H1 (cell line): ENCODE results near the gene KCNE3. TPM values are rescaled to one million over a fixed set of nuclear protein-coding genes. Genes with fewer than 3 reads are reported as not detected.

Experiments used
- CTCF ChIA-PET: fragments of 300-600 bp; sonication (Branson Sonifier 250); formaldehyde crosslinking; loops from one replicate; lab custom pipeline; 2021; ENCODE audit not compliant: partially characterized antibody; lab: Charles Lee
- POLR2A ChIA-PET: fragments of 300-600 bp; sonication (Branson Sonifier 250); formaldehyde crosslinking; loops from one replicate; lab custom pipeline; 2021; ENCODE audit warnings: inconsistent platforms; ENCODE audit not compliant: partially characterized antibody; lab: Charles Lee
- DNase-seq, 2 experiments: peaks; one replicate each; pipeline versions ENCODE4 v3.0.0 to v3.0.0-alpha.2; 2010 to 2022; ENCODE audit warnings: low spot score in 2 of 2, low read depth in 1 of 2, mixed read lengths in 1 of 2
- FAIRE-seq: peaks from 2 replicates; lab custom pipeline; 2011; peaks lifted over from hg19 to GRCh38; lab: Jason Lieb, UNC
- H2AFZ ChIP-seq: 2 replicates; pipeline ENCODE4 v1.8.1; 2012; ENCODE audit warnings: low read length, inconsistent platforms
- H2AK5ac ChIP-seq: 2 replicates; pipeline ENCODE4 v1.6.1; 2013; ENCODE audit warnings: low read depth, low read length
- H2BK120ac ChIP-seq: replicated peaks from 2 replicates; pipeline ENCODE3; 2013; ENCODE audit warnings: low read depth, low read length, inconsistent platforms
- H2BK12ac ChIP-seq: 2 replicates; pipeline ENCODE4 v1.6.1; 2013; ENCODE audit warnings: low read depth, low read length
- H2BK15ac ChIP-seq: 2 replicates; pipeline ENCODE4 v1.6.1; 2013; ENCODE audit warnings: low read length
- H2BK20ac ChIP-seq: 2 replicates; pipeline ENCODE4 v1.6.1; 2013; ENCODE audit warnings: low read length
- H2BK5ac ChIP-seq: 2 replicates; pipeline ENCODE4 v1.6.1; 2013; ENCODE audit warnings: low read depth, low read length
- H3K14ac ChIP-seq: 2 replicates; pipeline ENCODE4 v1.6.1; 2013; ENCODE audit warnings: inconsistent platforms; ENCODE audit not compliant: insufficient read length
- H3K18ac ChIP-seq: 2 replicates; pipeline ENCODE4 v1.6.1; 2013; ENCODE audit warnings: low read length; ENCODE audit errors: extremely low read depth
- H3K23ac ChIP-seq: 2 replicates; pipeline ENCODE4 v1.6.1; 2013; ENCODE audit warnings: inconsistent platforms; ENCODE audit not compliant: insufficient read length
- H3K23me2 ChIP-seq: 2 replicates; pipeline ENCODE4 v1.6.1; 2013; ENCODE audit warnings: low read depth, low read length
- H3K27ac ChIP-seq: 2 replicates; pipeline ENCODE4 v1.6.1; 2011; ENCODE audit warnings: low read depth, low read length, inconsistent platforms
- H3K27me3 ChIP-seq, 4 experiments: replicated peaks in 1 of 4; 1 replicate in 1 of 4; 2 replicates in 3 of 4; pipeline versions ENCODE4 v1.6.1 to v1.8.1; 2011 to 2013; ENCODE audit warnings: low read length in 3 of 4, mild to moderate bottlenecking in 3 of 4, inconsistent platforms in 2 of 4, mixed read lengths in 2 of 4, moderate library complexity in 1 of 4; ENCODE audit not compliant: control insufficient read depth in 3 of 4, insufficient read depth in 3 of 4; ENCODE audit errors: extremely low read depth in 1 of 4
- H3K36me3 ChIP-seq, 4 experiments: 2 replicates each; pipeline versions ENCODE4 v1.6.1 to v1.8.1; 2011 to 2013; ENCODE audit warnings: mild to moderate bottlenecking in 4 of 4, low read length in 3 of 4, moderate library complexity in 2 of 4, control low read depth in 1 of 4, inconsistent platforms in 1 of 4; ENCODE audit not compliant: insufficient read depth in 4 of 4, control insufficient read depth in 2 of 4
- H3K4ac ChIP-seq: replicated peaks from 2 replicates; pipeline ENCODE3; 2013; ENCODE audit warnings: low read length, low read depth, mixed read lengths, inconsistent platforms; ENCODE audit not compliant: insufficient read length
- H3K4me1 ChIP-seq, 4 experiments: replicated peaks in 1 of 4; 1 replicate in 1 of 4; 2 replicates in 3 of 4; pipeline versions ENCODE4 v1.6.1 to v1.8.1; 2011 to 2013; ENCODE audit warnings: low read length in 3 of 4, inconsistent platforms in 2 of 4, mixed read lengths in 1 of 4; ENCODE audit not compliant: insufficient read depth in 4 of 4, control insufficient read depth in 3 of 4
- H3K4me2 ChIP-seq, 2 experiments: 2 replicates each; pipeline versions ENCODE4 v1.6.1 to v1.8.1; 2011 to 2013; ENCODE audit warnings: low read depth in 2 of 2, low read length in 2 of 2, control low read depth in 1 of 2, inconsistent platforms in 1 of 2, mild to moderate bottlenecking in 1 of 2; ENCODE audit not compliant: insufficient read depth in 1 of 2
- H3K4me3 ChIP-seq, 4 experiments: fragments of 200-600, 300-600 bp in 1 of 4; sonication (generic), shearing (Covaris generic), sonication (Bioruptor Twin) in 1 of 4; 2 replicates each; pipeline versions ENCODE4 v1.5.1 to v1.8.1; 2011 to 2016; ENCODE audit warnings: low read length in 4 of 4, low read depth in 3 of 4, control low read depth in 2 of 4, inconsistent platforms in 2 of 4, mild to moderate bottlenecking in 2 of 4, mixed read lengths in 1 of 4, moderate library complexity in 1 of 4; ENCODE audit not compliant: insufficient read depth in 2 of 4; ENCODE audit errors: extremely low read depth in 1 of 4
- H3K56ac ChIP-seq: replicated peaks from 2 replicates; pipeline ENCODE3; 2013; ENCODE audit warnings: low read depth, mild to moderate bottlenecking, mixed read lengths, low read length, inconsistent platforms; ENCODE audit not compliant: insufficient read length
- H3K79me1 ChIP-seq: 2 replicates; pipeline ENCODE4 v1.6.1; 2013; ENCODE audit warnings: low read depth, low read length, control low read depth
- H3K79me2 ChIP-seq, 2 experiments: 2 replicates each; pipeline versions ENCODE4 v1.6.1 to v1.8.1; 2012 to 2013; ENCODE audit warnings: low read length in 2 of 2, mild to moderate bottlenecking in 2 of 2, inconsistent platforms in 1 of 2; ENCODE audit not compliant: insufficient read depth in 2 of 2, control insufficient read depth in 1 of 2
- H3K9ac ChIP-seq, 4 experiments: replicated peaks in 1 of 4; 1 replicate in 1 of 4; 2 replicates in 3 of 4; pipeline versions ENCODE4 v1.6.1 to v1.8.1; 2011 to 2013; ENCODE audit warnings: low read depth in 3 of 4, low read length in 3 of 4, control low read depth in 2 of 4, mild to moderate bottlenecking in 2 of 4, moderate library complexity in 2 of 4, inconsistent platforms in 1 of 4; ENCODE audit errors: extremely low read depth in 1 of 4
- H3K9me3 ChIP-seq, 2 experiments: 2 replicates each; pipeline versions ENCODE4 v1.6.1 to v1.8.1; 2012 to 2013; ENCODE audit warnings: mild to moderate bottlenecking in 2 of 2, moderate library complexity in 2 of 2, control low read depth in 1 of 2, inconsistent platforms in 1 of 2, low read depth in 1 of 2, low read length in 1 of 2, mixed read lengths in 1 of 2; ENCODE audit not compliant: insufficient read depth in 2 of 2
- H4K20me1 ChIP-seq, 2 experiments: replicated peaks in 1 of 2; 2 replicates each; pipeline versions ENCODE3 to v1.8.1; 2011 to 2013; ENCODE audit warnings: inconsistent platforms in 2 of 2, low read length in 2 of 2, mild to moderate bottlenecking in 1 of 2; ENCODE audit not compliant: insufficient read depth in 2 of 2, control insufficient read depth in 1 of 2
- H4K5ac ChIP-seq: 2 replicates; pipeline ENCODE4 v1.6.1; 2013; ENCODE audit warnings: low read length, low read depth, mixed read lengths, inconsistent platforms; ENCODE audit not compliant: insufficient read length
- H4K8ac ChIP-seq: 2 replicates; pipeline ENCODE4 v1.8.0; 2013; ENCODE audit warnings: mild to moderate bottlenecking, moderate library complexity, low read length, inconsistent platforms; ENCODE audit not compliant: insufficient read depth; ENCODE audit errors: extremely low read depth
- H4K91ac ChIP-seq: replicated peaks from 2 replicates; pipeline ENCODE3; 2013; ENCODE audit warnings: low read length, mixed read lengths, inconsistent platforms; ENCODE audit not compliant: insufficient read length
- CTCF ChIP-seq, 3 experiments: IDR thresholded peaks; 1 replicate in 2 of 3; 2 replicates in 1 of 3; pipeline versions ENCODE4 v1.5.1 to v1.6.1; 2011; ENCODE audit warnings: low read length in 3 of 3, mild to moderate bottlenecking in 3 of 3, inconsistent platforms in 2 of 3, low read depth in 1 of 3, moderate library complexity in 1 of 3; ENCODE audit not compliant: insufficient read depth in 1 of 3; ENCODE audit errors: control extremely low read depth in 1 of 3
- RAD21 ChIP-seq, 2 experiments: IDR thresholded peaks in 1 of 2; conservative IDR thresholded peaks in 1 of 2; 2 replicates each; pipeline ENCODE4 v1.6.1; 2011; ENCODE audit warnings: low read depth in 2 of 2, low read length in 2 of 2, improper control_type of control experiment in 1 of 2, inconsistent platforms in 1 of 2, mild to moderate bottlenecking in 1 of 2, moderate library complexity in 1 of 2
- TBP ChIP-seq: IDR thresholded peaks from 2 replicates; pipeline ENCODE4 v1.6.1; 2011; ENCODE audit warnings: low read depth, low read length, improper control_type of control experiment
- WGBS, 2 experiments: shearing (Covaris generic) in 1 of 2; methylation state at CpG; one replicate each; pipeline versions ENCODE4 v1.1.6 to v1.1.7; 2013 to 2015; ENCODE audit warnings: low lambda C conversion rate in 2 of 2, mixed read lengths in 2 of 2, inconsistent platforms in 1 of 2, low coverage in 1 of 2, missing lambda C conversion rate in 1 of 2; ENCODE audit not compliant: insufficient replicate concordance in 2 of 2, insufficient coverage in 1 of 2, insufficient read length in 1 of 2; ENCODE audit errors: extremely low coverage in 1 of 2, missing lambda C conversion rate in 1 of 2; 5-methylcytosine and 5-hydroxymethylcytosine counted together
- polyA plus RNA-seq, 7 experiments: library from polyadenylated mRNA; depleted of rRNA in 3 of 7; stranded (reverse) in 5 of 7; unstranded in 2 of 7; fragments of >200 nt in 5 of 7; fragments of 200-250 nt in 2 of 7; gene quantifications; 1 replicate in 5 of 7; 2 replicates in 1 of 7; 4 replicates in 1 of 7; pipeline versions ENCODE4 v1.2.1 to v1.2.3, GENCODE V29; 2011 to 2013; ENCODE audit warnings: missing spikeins in 2 of 7, mixed read lengths in 2 of 7
- total RNA-seq: library from RNA; stranded (reverse); fragmentation: NEBNext Ultra II Directional; extraction: Animal tissue kit (Norgen Biotek cat#: 25700); gene quantifications from 2 replicates; pipeline ENCODE4 v1.2.1, GENCODE V29; 2021

Gene KCNE3
- total and polyA plus RNA-seq, 2 of the 8 experiments (the other 6 are each of a cell fraction or from before 2014, with no cell fraction given), result 1.9 to 3.5 TPM

- H4K91ac ChIP-seq, result no peak overlapping the region
- no peak overlapping the region for H3K56ac ChIP-seq
- TF ChIP-seq CTCF (IDR thresholded peaks at IDR 0.05; ENCODE audit: control extremely low read depth in 1 of 3, insufficient read depth in 1 of 3, low read depth in 1 of 3, low read length in 3 of 3) (peak in 2 of 3 experiments; percentile 79 to 81; a peak in 3 of 4 replicates), TBP (no peak), RAD21 (IDR thresholded peaks at IDR 0.05 in 1 of 2, conservative IDR thresholded peaks at IDR 0.05 in 1 of 2; ENCODE audit: low read depth in 2 of 2, low read length in 2 of 2) (peak; percentile 88 to 91)
- H3K27ac ChIP-seq, result no peak overlapping the region
- H3K4me2 ChIP-seq, result no peak overlapping the region
- no peak overlapping the region for H2BK120ac ChIP-seq
- no peak overlapping the region for H4K8ac ChIP-seq
- no peak overlapping the region for H3K9ac ChIP-seq
- no peak overlapping the region for H3K4ac ChIP-seq
- H3K4me3 ChIP-seq, result no peak overlapping the region
- no peaks in the 10 kb centered on the region for H3K79me2 ChIP-seq
- no peak overlapping the region for H3K18ac ChIP-seq
- no peak overlapping the region for H3K14ac ChIP-seq
- POLR2A ChIA-PET, result interaction anchor here (1.3 kb wide), 1 partner anchor 143 kb away, joined by 4 read pairs; the partner anchor contains the start of gene POLD3
- H2AFZ ChIP-seq, result peak overlapping the region; percentile 93
- FAIRE-seq (no peak), DNase-seq (no peak)
- H3K23me2 ChIP-seq, result no peaks in the 10 kb centered on the region
- H2BK12ac ChIP-seq, result no peak overlapping the region
- H4K5ac ChIP-seq, result no peak overlapping the region
- 82% methylated on average over 2 of the region's 2 CpGs; no CpG with 5 or more reads in 1 of the 2 experiments for WGBS, 2 experiments
- H3K23ac ChIP-seq, result no peak overlapping the region
- H4K20me1 ChIP-seq, result no peaks in the 10 kb centered on the region
- H3K9me3 ChIP-seq, result no peaks in the 10 kb centered on the region
- CTCF ChIA-PET, result interaction anchor here (0.5 to 8.6 kb wide), 50 partner anchors 11 to 202 kb away, joined by 3 to 291 read pairs (median 4); partner anchors contain the start of gene LIPT2
- H3K4me1 ChIP-seq, result peaks cover 0 to 2% (median 1%) of the 10 kb centered on the region in 4 experiments; a peak in 2 of 7 replicates
- no peaks in the 10 kb centered on the region for H3K79me1 ChIP-seq
- no peak overlapping the region for H2BK20ac ChIP-seq
- no peaks in the 10 kb centered on the region for H3K27me3 ChIP-seq
- H2AK5ac ChIP-seq, result no peak overlapping the region
- no peak overlapping the region for H2BK15ac ChIP-seq
- H2BK5ac ChIP-seq, result no peak overlapping the region
- no peaks in the 10 kb centered on the region for H3K36me3 ChIP-seq
These were observed 17.9 kb downstream of the KCNE3 start for GRCh38 chr11:74449369-74449931.
